ENCODE results near the gene FNDC1. TPM values are rescaled to one million over a fixed set of nuclear protein-coding genes. Genes with fewer than 3 reads are reported as not detected.

The FNDC1 gene
- total and polyA plus RNA-seq, 10 of the 15 experiments (the other 5 are each of a cell fraction or from before 2014, with no cell fraction given), result not detected

GRCh38 chr6:159278626-159279025, 109.4 kb downstream of the FNDC1 start:
- DNase-seq (ENCODE audit: low read depth, low spot score) (no peak), FAIRE-seq (no peak)
- CTCF ChIA-PET, result interaction anchor here (1.2 kb wide), 1 partner anchor 26 kb away, joined by 3 read pairs; no protein-coding TSS in a partner anchor
- TF ChIP-seq MTA2 (IDR thresholded peaks at IDR 0.05; ENCODE audit: low read depth) (no peak), ZNF592 (IDR thresholded peaks at IDR 0.05) (no peak), CREM (IDR thresholded peaks at IDR 0.05; ENCODE audit: low read depth) (no peak), EP300 (IDR thresholded peaks at IDR 0.05; ENCODE audit: borderline replicate concordance in 1 of 2, control insufficient read depth in 1 of 2, low read depth in 2 of 2, low read length in 2 of 2) (no peak), BCLAF1 (IDR thresholded peaks at IDR 0.05) (no peak), E2F4 (IDR thresholded peaks at IDR 0.05; ENCODE audit: low read depth, low read length) (no peak), KAT2A (conservative IDR thresholded peaks at IDR 0.05; ENCODE audit: control insufficient read depth, low read depth, low read length) (no peak), ELK1 (IDR thresholded peaks at IDR 0.05; ENCODE audit: low read depth, low read length) (no peak), IRF3 (IDR thresholded peaks at IDR 0.05) (no peak)

More at GRCh38 chr6:159278626-159279025, 109.4 kb downstream of the FNDC1 start:
- intact Hi-C loops (cut with micrococcal nuclease; ENCODE audit: unreplicated experiment), result no loop called here
- H4K20me1 ChIP-seq (ENCODE audit: control insufficient read depth, insufficient read depth), result no peaks in the 10 kb centered on the region
- ChIA-PET POLR2A (no interaction called here), RAD21 (ENCODE audit: unreplicated experiment) (no interaction called here), SMC1A (ENCODE audit: uncharacterized antibody, unreplicated experiment) (no interaction called here)
- H3K4me2 ChIP-seq (ENCODE audit: control insufficient read depth, insufficient read depth), result no peak overlapping the region
- H3K9ac ChIP-seq (ENCODE audit: control insufficient read depth, insufficient read depth, low read length), result no peak overlapping the region
- no peaks in the 10 kb centered on the region for H3K4me1 ChIP-seq (ENCODE audit: control insufficient read depth, insufficient read depth, low read length)
- in situ Hi-C loops (cut with MboI), result no loop called here
- H3K36me3 ChIP-seq (ENCODE audit: control insufficient read depth in 2 of 2, insufficient read depth in 2 of 2, low read length in 1 of 2), result no peaks in the 10 kb centered on the region
- no TSS peak for BruUV-seq (replicated peaks)
- H3K79me2 ChIP-seq (ENCODE audit: control insufficient read depth, insufficient read depth, low read length), result no peaks in the 10 kb centered on the region
- H3K4me3 ChIP-seq, result no peak overlapping the region
- ATAC-seq, result no peak
- no peak overlapping the region for H3K27ac ChIP-seq (ENCODE audit: control insufficient read depth, insufficient read depth)
- H3K9me3 ChIP-seq (replicated peaks; ENCODE audit: control insufficient read depth, insufficient read depth, low read length), result no peaks in the 10 kb centered on the region
- H3K27me3 ChIP-seq (replicated peaks in 1 of 2; ENCODE audit: control insufficient read depth in 2 of 2, insufficient read depth in 2 of 2, low read length in 1 of 2), result no peaks in the 10 kb centered on the region; a peak in 2 of 4 replicates
- no peak overlapping the region for H2AFZ ChIP-seq (ENCODE audit: control insufficient read depth, low read depth, low read length)
